Ascending aorta (tissue), 2 donors: ENCODE data around the gene CFDP1. TPM values are rescaled to one million over a fixed set of nuclear protein-coding genes. Genes with fewer than 3 reads are reported as not detected.

ENCODE experiments used
- DNase-seq, 2 donors: peaks; one replicate each; pipeline ENCODE4 v3.0.0-alpha.2; 2019; ENCODE audit warnings: low spot score in 2 of 2
- H3K27ac ChIP-seq, 2 donors: fragments of 200-600 bp; sonication (generic); one replicate each; pipeline ENCODE4 v1.5.1; 2016 to 2017; ENCODE audit warnings: mild to moderate bottlenecking in 1 of 2
- H3K27me3 ChIP-seq: fragments of 200-600 bp; sonication (generic); one replicate; pipeline ENCODE4 v1.5.1; 2017
- H3K36me3 ChIP-seq, 2 donors: fragments of 200-600 bp; sonication (generic); one replicate each; pipeline ENCODE4 v1.5.1; 2016
- H3K4me1 ChIP-seq, 2 donors: fragments of 200-600 bp; sonication (generic); one replicate each; pipeline ENCODE4 v1.5.1; 2016 to 2017; ENCODE audit warnings: mild to moderate bottlenecking in 1 of 2
- H3K4me3 ChIP-seq, 2 donors: fragments of 200-600 bp; sonication (generic); one replicate each; pipeline ENCODE4 v1.5.1; 2016 to 2017; ENCODE audit warnings: mild to moderate bottlenecking in 1 of 2
- H3K9me3 ChIP-seq, 2 donors: fragments of 200-600 bp; sonication (generic); one replicate each; pipeline ENCODE4 v1.5.1; 2016
- CTCF ChIP-seq, 3 experiments: fragments of 200-600 bp in 2 of 3; fragments of 450-650 bp in 1 of 3; sonication (generic) in 2 of 3; IDR thresholded peaks; one replicate each; pipeline ENCODE4 v1.5.1; 2016 to 2019; ENCODE audit warnings: antibody characterized with exemption in 3 of 3, mild to moderate bottlenecking in 1 of 3, moderate library complexity in 1 of 3
- intact Hi-C: fragments of 100-400 bp; cut with DNase I; formaldehyde crosslinking; loops from one replicate; pipeline ENCODE4 v1.15.1; 2023
- total RNA-seq: library from RNA; depleted of rRNA; stranded (reverse); fragments of >200 nt; gene quantifications from one replicate; pipeline ENCODE4 v1.1.0, GENCODE V29; 2016

The CFDP1 gene
- total RNA-seq, 1 donor from 2014 or later: 8.3 TPM

- peak; percentile 71 to 77 (median 73) for TF ChIP-seq CTCF (IDR thresholded peaks at IDR 0.05)
- peaks cover 0 to 3% of the 10 kb centered on the region in 2 donors for H3K36me3 ChIP-seq
- intact Hi-C loops: loop anchor here (1.0 kb wide), 3 partner anchors 165 to 204 kb away; no protein-coding TSS in a partner anchor
- no peak overlapping the region for H3K4me3 ChIP-seq
- H3K27ac ChIP-seq: peak overlapping the region; percentile 83 to 86
- H3K4me1 ChIP-seq: peaks cover 3 to 14% of the 10 kb centered on the region in 2 donors
- H3K9me3 ChIP-seq: no peaks in the 10 kb centered on the region
- no peaks in the 10 kb centered on the region for H3K27me3 ChIP-seq
- DNase-seq: no peak
Observed at GRCh38 chr16:75402821-75403475, 30.4 kb downstream of the CFDP1 start.

DNA sequence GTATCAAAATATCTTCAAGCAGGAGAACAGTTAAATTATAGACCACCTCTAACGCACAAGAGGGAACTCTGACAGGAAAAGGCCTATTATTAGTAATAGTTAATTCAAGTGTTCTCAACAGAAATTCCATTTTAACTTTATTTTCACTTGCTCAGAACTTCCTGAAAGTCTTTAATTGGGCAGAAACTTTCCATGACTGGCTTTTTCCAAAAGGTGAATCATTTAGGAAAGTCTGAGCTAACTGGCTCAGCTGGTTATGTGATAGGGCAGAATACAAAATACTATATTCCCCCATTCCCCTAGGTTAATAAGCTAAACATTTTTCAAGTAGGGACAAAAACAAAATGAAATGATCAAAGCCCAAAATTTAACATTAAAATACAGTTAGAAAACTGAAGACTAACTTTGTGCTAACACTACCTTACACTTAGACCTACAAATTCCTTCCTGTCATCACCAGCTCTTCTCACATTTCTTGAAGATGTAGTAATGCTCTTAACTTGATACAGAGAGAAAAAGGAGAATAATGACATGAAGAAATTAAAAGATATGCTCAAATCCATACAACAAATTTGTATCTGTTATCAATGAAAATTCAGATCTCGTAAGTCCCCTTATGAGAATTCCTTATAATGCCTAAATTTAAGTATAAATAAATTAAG, 31.0 kb downstream of the CFDP1 start:
- H3K27ac ChIP-seq: peak overlapping the region; percentile 83 to 86
- intact Hi-C loops: loop anchor here (1.0 kb wide), 2 partner anchors 164 to 168 kb away; no protein-coding TSS in a partner anchor

GRCh38 chr16:75401691-75402090, 31.6 kb downstream of the CFDP1 start:
- DNase-seq: no peak
- H3K4me3 ChIP-seq: no peak overlapping the region
- intact Hi-C loops: loop anchor here (1.0 kb wide), 2 partner anchors 163 to 167 kb away; no protein-coding TSS in a partner anchor
- peaks cover 3 to 16% of the 10 kb centered on the region in 2 donors for H3K4me1 ChIP-seq
- no peaks in the 10 kb centered on the region for H3K36me3 ChIP-seq
- H3K27me3 ChIP-seq: no peaks in the 10 kb centered on the region
- H3K27ac ChIP-seq: peak overlapping the region; percentile 83 to 86
- no peaks in the 10 kb centered on the region for H3K9me3 ChIP-seq
- TF ChIP-seq CTCF (IDR thresholded peaks at IDR 0.05): no peak

More for the DNA sequence above, 31.0 kb downstream of the CFDP1 start:
- no peak for DNase-seq
- no peak for TF ChIP-seq CTCF (IDR thresholded peaks at IDR 0.05)
- H3K36me3 ChIP-seq: no peaks in the 10 kb centered on the region
- H3K27me3 ChIP-seq: no peaks in the 10 kb centered on the region
- no peak overlapping the region for H3K4me3 ChIP-seq
- no peaks in the 10 kb centered on the region for H3K9me3 ChIP-seq
- H3K4me1 ChIP-seq: peaks cover 3 to 16% of the 10 kb centered on the region in 2 donors

GRCh38 chr16:75398333-75398732, 35.0 kb downstream of the CFDP1 start:
- Histone ChIP-seq H3K4me1 (peaks cover 3 to 27% of the 10 kb centered on the region in 2 donors), H3K4me3 (no peak overlapping the region), H3K36me3 (no peaks in the 10 kb centered on the region), H3K27me3 (no peaks in the 10 kb centered on the region), H3K27ac (peak overlapping the region; percentile 62 to 83), H3K9me3 (no peaks in the 10 kb centered on the region)
- intact Hi-C loops: no loop called here
- no peak for DNase-seq
- TF ChIP-seq CTCF (IDR thresholded peaks at IDR 0.05): no peak

- no peak for TF ChIP-seq CTCF (IDR thresholded peaks at IDR 0.05)
- H3K36me3 ChIP-seq: peaks cover 0 to 5% of the 10 kb centered on the region in 2 donors
- no peaks in the 10 kb centered on the region for H3K9me3 ChIP-seq
- no peak for DNase-seq
- peak overlapping the region; percentile 71 to 79 for H3K27ac ChIP-seq
- no peak overlapping the region for H3K4me3 ChIP-seq
- H3K27me3 ChIP-seq: no peaks in the 10 kb centered on the region
- peaks cover 0 to 39% of the 10 kb centered on the region in 2 donors for H3K4me1 ChIP-seq
- intact Hi-C loops: no loop called here
Observed at GRCh38 chr16:75394941-75395340, 38.4 kb downstream of the CFDP1 start.
